ENCODE data around the gene NLK.
"Not testable (repeated sequence)": the region's sequence is repeated elsewhere in the genome, so short reads cannot be mapped to it uniquely, and the experiment has no call there.

Gene NLK

GRCh38 chr17:28072936-28073533 is 30.6 kb downstream of the NLK start:
- DNase-seq (ENCODE audit: low read depth), result no peak

GRCh38 chr17:28074010-28074409 is 31.5 kb downstream of the NLK start:
- no peak for DNase-seq (ENCODE audit: low read depth)

GRCh38 chr17:28076144-28076543 is 33.7 kb downstream of the NLK start:
- DNase-seq (ENCODE audit: low read depth), result no peak

GRCh38 chr17:28077140-28077539 is 34.7 kb downstream of the NLK start:
- DNase-seq (ENCODE audit: low read depth), result not testable (repeated sequence)

- DNase-seq (ENCODE audit: low read depth), result no peak
These were observed 36.1 kb downstream of the NLK start for GRCh38 chr17:28078341-28079229.

GRCh38 chr17:28081467-28081866 is 39.0 kb downstream of the NLK start:
- no peak for DNase-seq (ENCODE audit: low read depth)

GRCh38 chr17:28085766-28086165 is 43.3 kb downstream of the NLK start:
- DNase-seq (ENCODE audit: low read depth), result no peak

GRCh38 chr17:28086519-28086918 is 44.0 kb downstream of the NLK start:
- no peak for DNase-seq (ENCODE audit: low read depth)

GRCh38 chr17:28087743-28088142 is 45.3 kb downstream of the NLK start:
- no peak for DNase-seq (ENCODE audit: low read depth)

GRCh38 chr17:28090551-28090950 is 48.1 kb downstream of the NLK start:
- DNase-seq (ENCODE audit: low read depth), result no peak

GRCh38 chr17:28092088-28092487 is 49.6 kb downstream of the NLK start:
- no peak for DNase-seq (ENCODE audit: low read depth)

- no peak for DNase-seq (ENCODE audit: low read depth)
These were observed 51.7 kb downstream of the NLK start for GRCh38 chr17:28093999-28094716.

GRCh38 chr17:28096756-28097155 is 54.3 kb downstream of the NLK start:
- DNase-seq (ENCODE audit: low read depth), result no peak

- no peak for DNase-seq (ENCODE audit: low read depth)
These were observed 54.8 kb downstream of the NLK start for GRCh38 chr17:28097254-28097653.

- DNase-seq (ENCODE audit: low read depth), result no peak
These were observed 55.4 kb downstream of the NLK start for GRCh38 chr17:28097901-28098300.

GRCh38 chr17:28098591-28098990 is 56.1 kb downstream of the NLK start:
- DNase-seq (ENCODE audit: low read depth), result not testable (repeated sequence)

GRCh38 chr17:28100251-28100650 is 57.8 kb downstream of the NLK start:
- no peak for DNase-seq (ENCODE audit: low read depth)

GRCh38 chr17:28100936-28101335 is 58.5 kb downstream of the NLK start:
- DNase-seq (ENCODE audit: low read depth), result no peak

- DNase-seq (ENCODE audit: low read depth), result no peak
These were observed 59.4 kb downstream of the NLK start for GRCh38 chr17:28101919-28102318.

- no peak for DNase-seq (ENCODE audit: low read depth)
These were observed 63.0 kb downstream of the NLK start for GRCh38 chr17:28105501-28105900.

GRCh38 chr17:28110184-28110583 is 67.7 kb downstream of the NLK start:
- no peak for DNase-seq (ENCODE audit: low read depth)

- peak; percentile 4 for DNase-seq (ENCODE audit: low read depth)
These were observed 69.7 kb downstream of the NLK start for GRCh38 chr17:28112181-28112580.

- DNase-seq (ENCODE audit: low read depth), result peak; percentile 62
These were observed 70.1 kb downstream of the NLK start for GRCh38 chr17:28112606-28113005.

All from fibroblast of gingiva (primary cell).